ENCODE results near the gene SLX4IP. TPM values are rescaled to one million over a fixed set of nuclear protein-coding genes. Genes with fewer than 3 reads are reported as not detected.
A peak's percentile ranks its signal among the peaks of the same experiment; 100 is the strongest.
"Not testable (repeated sequence)": the region's sequence is repeated elsewhere in the genome, so short reads cannot be mapped to it uniquely, and the experiment has no call there.

Gene SLX4IP
- polyA plus RNA-seq, 10 donors = 3.0 to 6.3 (median 4.2) TPM

DNA sequence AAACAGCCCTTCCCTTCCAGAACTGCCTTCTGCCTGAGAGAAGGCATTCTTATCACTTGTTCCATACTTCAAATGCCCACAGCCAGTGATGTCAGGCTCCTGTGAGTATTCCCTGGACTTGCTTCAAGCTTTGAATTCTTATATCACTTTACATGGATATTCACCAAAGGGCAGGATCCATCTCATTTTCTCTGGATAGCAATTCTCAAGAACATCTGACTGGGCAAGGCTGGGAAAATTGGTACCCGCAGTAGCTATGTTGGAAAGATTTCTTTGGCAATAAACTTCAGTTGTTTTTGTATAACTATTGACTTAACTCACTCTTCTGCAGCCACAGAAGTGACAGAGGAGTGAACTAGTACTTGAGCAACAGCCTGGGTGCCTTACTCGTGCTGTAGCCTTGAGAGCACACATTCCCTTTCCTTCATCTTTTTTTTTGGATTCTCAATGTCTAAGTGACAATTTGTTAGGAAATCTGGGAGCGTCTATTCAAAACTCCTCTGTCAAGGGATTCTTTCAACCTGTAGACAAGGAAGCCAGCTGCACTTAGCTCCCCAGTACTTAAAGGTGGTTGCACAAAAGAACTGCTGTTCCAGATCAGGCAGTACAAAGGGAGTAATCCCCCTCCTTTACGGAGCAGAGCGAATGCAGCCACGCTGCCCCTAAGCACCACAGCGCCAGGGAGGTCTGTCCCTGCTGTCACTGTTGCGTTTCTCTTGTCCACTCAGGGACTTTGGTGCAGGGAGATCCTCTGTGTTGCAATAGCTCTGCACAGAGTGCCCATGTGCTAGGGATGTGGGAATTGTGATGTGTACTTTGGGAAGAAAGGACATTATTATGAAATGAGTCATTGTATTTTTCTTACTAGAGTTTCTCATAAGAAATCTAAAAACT is 169.1 kb downstream of the SLX4IP start:
- peak in 2 of 3 donors; percentile 64 to 75 for DNase-seq

DNA sequence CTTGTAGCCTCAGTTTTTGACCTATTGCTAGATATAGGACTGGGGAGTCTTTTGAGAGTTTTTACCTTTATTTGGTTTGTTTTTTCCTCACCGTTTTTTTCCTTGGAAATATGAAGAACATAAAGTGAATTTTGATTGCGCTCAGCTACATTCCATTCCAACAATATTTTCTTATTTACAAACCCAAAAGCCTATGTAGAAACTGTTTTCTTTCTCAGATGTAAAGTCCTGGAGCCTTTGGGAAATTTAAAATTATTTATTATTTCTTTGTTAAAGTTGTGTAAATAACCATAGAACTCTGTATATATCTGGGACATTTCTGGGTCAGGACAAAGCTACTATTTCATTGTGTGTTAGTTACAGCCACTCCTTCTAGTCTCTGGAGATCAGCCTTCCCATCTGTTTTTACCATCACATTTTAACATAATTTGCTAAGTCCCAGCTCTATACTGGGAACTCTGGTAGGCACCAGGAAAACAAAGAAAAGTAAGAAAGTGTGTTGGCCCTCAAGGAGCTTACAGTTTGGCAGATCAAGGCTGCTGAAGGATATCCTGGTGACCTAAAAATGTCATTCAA is 169.8 kb downstream of the SLX4IP start:
- no peak for DNase-seq

DNA sequence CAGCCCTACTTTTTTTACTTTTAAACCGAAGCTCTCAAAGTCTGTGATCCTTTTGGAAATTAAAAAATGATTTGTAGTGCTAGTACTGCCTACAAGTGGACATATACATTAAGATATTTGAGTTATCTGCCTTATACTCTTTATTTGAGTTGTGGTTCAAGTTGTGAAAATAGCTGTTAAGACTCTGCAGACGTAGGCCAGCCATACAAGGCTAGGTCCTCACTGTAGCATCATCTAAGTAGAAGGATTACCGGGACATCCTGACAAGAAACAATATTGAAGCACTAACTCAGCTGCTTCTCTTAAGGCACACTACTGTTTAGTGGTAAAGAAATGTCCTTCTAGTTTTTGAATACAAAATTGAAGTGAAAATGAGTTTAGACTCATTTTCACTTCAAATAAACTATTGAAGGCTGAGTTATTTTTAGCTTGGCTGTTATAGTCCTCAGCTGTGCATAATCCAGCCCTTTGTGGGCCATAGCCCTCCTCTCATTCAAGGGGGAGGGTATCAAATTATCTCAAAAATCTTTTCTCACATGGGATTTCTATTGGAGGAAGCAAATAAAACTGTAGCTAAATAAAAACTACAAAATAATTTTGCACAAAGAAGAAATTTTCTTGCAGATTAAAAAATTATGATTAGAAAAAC is 170.6 kb downstream of the SLX4IP start:
- DNase-seq = no peak

DNA sequence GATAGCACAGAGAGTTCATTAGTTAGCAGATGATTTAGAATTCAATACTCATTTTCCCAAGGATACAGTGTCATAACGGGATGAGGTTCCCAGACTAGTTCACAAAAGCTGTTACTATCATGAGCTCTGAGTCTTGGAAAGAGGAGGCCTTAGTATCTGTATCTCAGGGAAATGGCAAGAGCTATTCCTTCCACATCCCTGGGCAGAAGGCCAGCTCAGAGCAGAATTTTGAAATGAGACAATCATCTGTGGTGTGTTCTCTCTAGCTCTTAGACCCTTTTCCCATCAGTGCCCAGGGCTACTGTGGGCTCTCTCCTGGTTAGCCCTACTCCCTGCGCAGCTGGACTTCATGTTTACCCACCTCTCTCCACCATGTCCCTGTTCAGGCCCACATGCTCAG is 174.2 kb downstream of the SLX4IP start:
- DNase-seq = peak; percentile 79 to 87 (median 79)

- DNase-seq = no peak
These were observed 174.7 kb downstream of the SLX4IP start for GRCh38 chr20:10609770-10610169.

DNA sequence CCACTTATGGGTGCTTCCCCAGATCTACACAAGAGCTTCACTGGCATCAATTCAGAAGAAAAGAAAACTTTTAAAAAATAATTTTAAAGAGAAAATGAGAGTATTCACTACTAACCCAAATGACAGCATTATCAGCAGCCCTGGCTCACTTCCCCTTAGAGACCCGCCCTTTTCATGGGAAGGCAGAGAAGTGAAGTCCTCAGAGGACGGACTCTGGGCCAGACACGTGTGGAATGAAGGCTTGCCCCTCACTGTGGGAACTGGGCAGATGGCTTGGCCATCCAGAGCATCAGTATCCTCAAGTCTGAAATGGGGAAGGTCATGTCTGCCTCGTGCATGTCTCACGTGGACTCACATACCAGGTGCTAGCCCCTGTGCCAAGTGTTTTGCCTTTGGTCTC is 175.1 kb downstream of the SLX4IP start:
- DNase-seq = no peak

DNA sequence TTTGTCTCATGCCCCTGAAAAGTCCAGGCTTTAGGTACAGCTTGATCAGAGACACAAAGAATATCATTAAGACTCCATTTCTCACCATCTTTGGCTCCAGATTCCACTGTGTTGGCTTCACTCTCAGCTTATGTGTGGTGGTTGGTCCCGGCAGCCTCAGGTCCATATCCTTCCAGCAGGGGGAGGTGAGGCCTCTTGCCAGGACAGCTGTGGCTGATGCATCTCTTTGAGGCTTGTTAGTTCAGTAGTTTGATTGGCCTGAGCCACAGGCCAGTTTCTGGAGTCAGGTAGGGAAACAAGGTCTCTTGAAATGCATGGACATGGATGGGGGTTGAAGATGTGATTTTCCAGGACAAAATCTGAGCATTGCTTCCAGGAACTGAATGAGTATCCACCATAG is 176.3 kb downstream of the SLX4IP start:
- peak in 1 of 3 donors; percentile 59 for DNase-seq

- DNase-seq = not testable (repeated sequence)
These were observed 178.3 kb downstream of the SLX4IP start for GRCh38 chr20:10613426-10613825.

DNA sequence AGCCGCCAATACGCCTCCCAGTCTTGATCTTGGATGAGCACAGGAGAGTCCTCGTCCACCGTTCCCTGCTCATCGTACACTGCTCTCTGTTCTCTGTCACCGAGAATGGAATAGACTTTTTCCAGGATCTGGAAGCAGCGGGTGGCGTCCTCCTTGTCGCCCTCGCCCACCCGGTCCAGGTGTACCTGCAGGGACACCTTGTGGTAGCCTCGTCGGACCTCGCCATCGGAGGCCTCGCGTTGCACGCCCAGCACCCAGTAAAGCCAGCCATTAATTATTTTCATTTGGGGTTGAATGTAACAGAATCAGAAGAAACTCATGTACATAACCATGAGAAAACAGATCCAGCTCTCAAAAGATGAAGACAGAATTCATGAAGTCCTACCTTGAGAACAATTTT is 178.8 kb downstream of the SLX4IP start:
- no peak for DNase-seq

GRCh38 chr20:10616212-10616611 is 181.1 kb downstream of the SLX4IP start:
- no peak for DNase-seq

GRCh38 chr20:10617549-10618133 is 182.5 kb downstream of the SLX4IP start:
- not testable (repeated sequence) for DNase-seq

DNA sequence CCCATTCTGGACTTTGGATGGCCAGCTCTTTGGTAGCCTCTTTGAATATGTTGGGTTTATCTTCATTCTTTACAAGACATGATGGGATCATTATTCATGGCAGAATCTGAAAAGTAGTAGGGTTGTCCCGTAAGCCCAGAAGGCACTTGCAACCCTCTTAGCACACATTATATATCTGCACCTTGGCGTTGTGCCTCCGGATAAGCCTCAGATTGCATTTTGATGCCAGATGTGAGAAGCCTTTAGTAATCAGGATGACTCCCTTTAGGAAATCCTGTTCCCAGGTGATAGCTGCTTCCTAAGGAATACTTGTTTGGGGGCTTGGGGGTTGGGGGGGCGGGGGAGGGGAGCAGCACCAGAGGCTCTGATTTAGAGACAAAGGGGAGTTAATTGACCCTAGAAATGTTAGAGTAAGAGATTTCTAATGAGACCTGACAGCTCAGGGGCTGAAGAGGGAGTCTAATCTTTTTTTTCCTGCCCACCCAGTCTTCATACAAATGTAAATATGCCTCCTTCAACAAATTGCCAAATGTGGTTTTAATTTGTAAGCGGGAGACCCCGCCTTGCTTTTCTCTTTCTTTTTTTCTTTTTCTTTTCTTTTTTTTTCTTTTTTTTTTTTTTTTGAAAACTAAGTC is 183.6 kb downstream of the SLX4IP start:
- peak in 1 of 3 donors; percentile 49 for DNase-seq

- DNase-seq = peak; percentile 57 to 84 (median 82)
These were observed 184.3 kb downstream of the SLX4IP start for GRCh38 chr20:10619427-10619826.

GRCh38 chr20:10621149-10621548 is 186.0 kb downstream of the SLX4IP start:
- no peak for DNase-seq

GRCh38 chr20:10622657-10623418 is 187.7 kb downstream of the SLX4IP start:
- peak; percentile 61 to 89 (median 83) for DNase-seq

DNA sequence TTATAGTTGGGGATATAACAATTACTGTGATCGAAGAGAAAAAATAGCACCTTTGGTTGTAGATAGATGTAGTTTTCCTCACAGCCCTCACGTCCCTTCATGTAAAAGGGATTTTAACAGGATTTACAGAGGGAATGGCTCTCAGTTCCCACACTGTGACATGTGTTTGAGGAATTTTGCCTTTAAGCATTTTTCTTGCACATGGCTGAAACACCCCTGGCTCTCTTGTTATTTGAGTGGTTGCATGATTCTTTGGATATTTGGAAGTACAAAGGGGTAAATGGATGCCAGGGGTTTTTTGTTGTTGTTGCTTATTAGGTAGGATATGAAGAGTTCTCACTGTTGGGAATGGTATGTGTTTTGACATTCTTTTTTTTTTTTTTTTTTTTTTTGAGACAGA is 190.5 kb downstream of the SLX4IP start:
- DNase-seq = no peak

GRCh38 chr20:10626896-10627295 is 191.8 kb downstream of the SLX4IP start:
- peak in 2 of 3 donors; percentile 61 to 78 for DNase-seq

DNA sequence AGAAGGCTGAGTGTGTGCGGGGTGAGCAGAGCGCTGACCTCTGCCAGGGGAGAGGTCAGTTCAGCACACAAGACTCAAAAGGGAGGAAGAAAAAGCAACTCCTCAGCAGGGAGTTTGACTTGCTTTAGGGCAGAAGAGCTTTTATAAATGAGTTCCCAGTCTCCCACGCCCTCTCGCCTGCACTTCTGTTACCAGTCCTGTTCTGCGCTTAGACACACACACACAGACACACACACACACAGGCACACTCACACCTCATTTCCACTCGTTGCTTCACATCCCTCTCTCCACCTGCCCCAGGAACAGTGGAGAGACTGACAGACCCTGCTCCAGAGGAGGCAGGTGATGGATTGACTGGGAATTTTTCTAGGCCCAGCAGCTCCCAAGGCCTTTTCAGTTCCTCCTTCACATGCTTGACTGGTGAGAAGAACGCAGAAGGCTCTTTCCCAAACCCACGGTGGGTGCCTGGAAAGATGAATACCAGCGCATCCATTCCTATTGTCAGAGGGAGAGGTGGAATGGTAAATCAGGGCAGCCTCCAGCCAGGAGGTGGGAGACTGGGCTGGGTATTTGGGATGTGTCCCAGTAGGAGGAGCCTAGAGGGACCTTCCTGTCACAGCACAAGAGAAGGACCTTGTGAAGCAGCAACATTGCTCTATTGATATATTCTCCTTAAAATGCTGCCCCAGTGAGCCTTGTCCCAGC is 195.0 kb downstream of the SLX4IP start:
- peak in 1 of 3 donors; percentile 42 for DNase-seq

GRCh38 chr20:10631126-10631525 is 196.0 kb downstream of the SLX4IP start:
- DNase-seq = no peak

Data from muscle of back (tissue), 11 donors.